ENCODE results near the gene LRRC4C. TPM values are rescaled to one million over a fixed set of nuclear protein-coding genes. Genes with fewer than 3 reads are reported as not detected.

LRRC4C gene
- polyA plus RNA-seq, 1 experiment = 0.02 TPM

DNA sequence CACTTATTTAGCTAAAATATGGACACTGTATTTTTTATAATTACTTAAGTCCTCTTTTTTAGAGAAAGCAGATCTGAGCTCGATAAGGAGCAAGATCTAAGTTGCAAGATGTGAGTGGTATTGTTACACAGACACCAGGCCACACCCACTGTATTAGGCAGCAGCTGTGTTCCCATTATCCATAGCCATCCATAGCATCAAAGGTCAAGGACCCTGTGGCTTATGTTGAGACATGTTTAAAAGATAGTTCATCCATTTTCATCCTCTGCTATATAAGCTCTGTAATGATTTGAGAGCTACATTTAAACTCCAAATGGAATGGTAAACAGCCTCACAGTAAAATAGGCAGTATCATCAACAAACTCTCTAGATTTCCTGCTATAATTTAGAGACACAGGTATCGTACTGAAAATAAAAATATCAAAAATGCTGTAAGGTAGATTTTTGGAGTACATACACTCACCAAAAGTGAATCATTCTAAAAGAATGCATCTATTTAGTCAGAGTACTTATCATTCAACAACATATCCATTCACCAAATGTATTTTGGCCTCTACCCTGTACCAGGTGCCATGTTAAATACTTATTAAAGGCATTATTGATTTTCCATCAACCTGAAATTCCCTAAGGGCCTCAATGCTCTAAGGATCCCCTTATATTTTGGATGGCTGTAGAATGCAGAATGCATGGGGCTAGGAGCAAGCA, 574.0 kb downstream of the LRRC4C start:
- H3K27me3 ChIP-seq (ENCODE audit: control insufficient read depth, insufficient read depth, low read length) = no peaks in the 10 kb centered on the region
- POLR2A ChIA-PET = no interaction called here
- TF ChIP-seq, protein P1, sequence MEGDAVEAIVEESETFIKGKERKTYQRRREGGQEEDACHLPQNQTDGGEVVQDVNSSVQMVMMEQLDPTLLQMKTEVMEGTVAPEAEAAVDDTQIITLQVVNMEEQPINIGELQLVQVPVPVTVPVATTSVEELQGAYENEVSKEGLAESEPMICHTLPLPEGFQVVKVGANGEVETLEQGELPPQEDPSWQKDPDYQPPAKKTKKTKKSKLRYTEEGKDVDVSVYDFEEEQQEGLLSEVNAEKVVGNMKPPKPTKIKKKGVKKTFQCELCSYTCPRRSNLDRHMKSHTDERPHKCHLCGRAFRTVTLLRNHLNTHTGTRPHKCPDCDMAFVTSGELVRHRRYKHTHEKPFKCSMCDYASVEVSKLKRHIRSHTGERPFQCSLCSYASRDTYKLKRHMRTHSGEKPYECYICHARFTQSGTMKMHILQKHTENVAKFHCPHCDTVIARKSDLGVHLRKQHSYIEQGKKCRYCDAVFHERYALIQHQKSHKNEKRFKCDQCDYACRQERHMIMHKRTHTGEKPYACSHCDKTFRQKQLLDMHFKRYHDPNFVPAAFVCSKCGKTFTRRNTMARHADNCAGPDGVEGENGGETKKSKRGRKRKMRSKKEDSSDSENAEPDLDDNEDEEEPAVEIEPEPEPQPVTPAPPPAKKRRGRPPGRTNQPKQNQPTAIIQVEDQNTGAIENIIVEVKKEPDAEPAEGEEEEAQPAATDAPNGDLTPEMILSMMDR (IDR thresholded peaks at IDR 0.05; ENCODE audit: low read depth, low read length) = no peak
- no peak for DNase-seq (ENCODE audit: low read depth, low spot score)
- H3K9me3 ChIP-seq (ENCODE audit: control insufficient read depth, insufficient read depth, low read length) = no peaks in the 10 kb centered on the region
- no peak overlapping the region for H3K4me3 ChIP-seq (ENCODE audit: low read depth, low read length)
- CTCF ChIA-PET = no interaction called here
- H3K27ac ChIP-seq (ENCODE audit: low read depth, low read length) = no peak overlapping the region

DNA sequence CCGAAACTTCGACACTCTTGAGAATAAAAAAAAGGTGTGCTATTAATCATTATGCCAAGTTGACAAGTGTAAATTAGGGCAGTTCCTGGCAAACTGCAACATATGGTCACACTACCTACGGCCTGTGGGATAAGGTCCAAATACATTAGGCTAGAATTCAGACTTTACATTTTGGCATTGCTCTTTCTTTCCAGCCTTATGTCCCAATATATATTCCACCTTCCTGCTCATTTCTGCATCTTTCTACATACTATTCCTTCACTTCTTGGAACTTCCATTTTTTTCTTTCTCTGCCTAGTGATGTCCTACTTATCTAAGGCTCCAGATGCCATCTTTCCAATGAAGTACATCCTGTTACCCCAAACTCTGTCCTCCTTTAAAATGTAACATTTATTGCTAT, 577.2 kb downstream of the LRRC4C start:
- Histone ChIP-seq H3K27me3 (ENCODE audit: control insufficient read depth, insufficient read depth, low read length) (no peaks in the 10 kb centered on the region), H3K9me3 (ENCODE audit: control insufficient read depth, insufficient read depth, low read length) (no peaks in the 10 kb centered on the region), H3K27ac (ENCODE audit: low read depth, low read length) (no peak overlapping the region), H3K4me3 (ENCODE audit: low read depth, low read length) (no peak overlapping the region)
- ChIA-PET POLR2A (no interaction called here), CTCF (no interaction called here)
- DNase-seq (ENCODE audit: low read depth, low spot score) = no peak
- TF ChIP-seq, protein P1 (IDR thresholded peaks at IDR 0.05; ENCODE audit: low read depth, low read length) = no peak

DNA sequence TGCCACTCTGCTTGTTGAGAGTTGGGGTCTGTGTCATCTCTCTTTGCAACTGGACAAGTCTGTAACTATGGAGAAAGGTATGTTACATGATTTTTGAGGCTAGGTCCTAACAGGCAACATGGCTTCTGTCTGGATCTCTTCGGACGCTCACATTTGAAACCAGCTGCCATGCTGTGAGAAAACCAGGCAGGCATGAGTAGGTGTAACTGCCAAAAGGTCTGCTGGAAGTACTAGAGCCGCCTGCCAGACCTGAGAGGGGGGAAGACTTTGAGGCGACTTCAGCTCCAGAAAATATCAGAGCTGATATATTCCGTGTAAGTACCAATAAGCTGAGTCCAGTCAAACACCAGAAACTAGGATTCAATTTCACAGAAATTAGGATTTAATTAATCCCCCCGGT, 579.5 kb downstream of the LRRC4C start:
- CTCF ChIA-PET = no interaction called here
- POLR2A ChIA-PET = no interaction called here
- TF ChIP-seq, protein P1 (IDR thresholded peaks at IDR 0.05; ENCODE audit: low read depth, low read length) = no peak
- no peak overlapping the region for H3K4me3 ChIP-seq (ENCODE audit: low read depth, low read length)
- no peaks in the 10 kb centered on the region for H3K27me3 ChIP-seq (ENCODE audit: control insufficient read depth, insufficient read depth, low read length)
- no peak overlapping the region for H3K27ac ChIP-seq (ENCODE audit: low read depth, low read length)
- H3K9me3 ChIP-seq (ENCODE audit: control insufficient read depth, insufficient read depth, low read length) = peaks cover 6% of the 10 kb centered on the region; the same call in 1 of the 2 replicates
- no peak for DNase-seq (ENCODE audit: low read depth, low spot score)

DNA sequence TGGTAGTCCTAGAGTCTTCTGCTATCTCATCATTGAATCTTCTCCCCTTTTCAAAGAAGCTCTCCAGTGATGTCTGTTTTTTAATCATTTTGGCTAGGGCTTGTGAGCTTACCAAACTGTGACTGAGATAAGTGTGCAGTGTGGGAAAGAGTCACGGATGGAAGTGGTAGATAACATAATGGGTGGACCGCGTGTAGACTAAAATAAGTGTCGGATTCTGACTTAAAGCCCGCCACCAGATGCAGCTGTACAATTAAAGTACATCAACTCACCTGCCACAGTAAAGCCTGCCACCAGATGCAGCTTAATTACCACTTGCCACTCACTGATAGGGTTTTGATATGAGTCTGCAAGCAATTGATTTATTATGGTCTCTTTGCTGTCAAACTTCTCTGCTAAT, 581.5 kb downstream of the LRRC4C start:
- Histone ChIP-seq H3K9me3 (ENCODE audit: control insufficient read depth, insufficient read depth, low read length) (peaks cover 6% of the 10 kb centered on the region; the same call in 1 of the 2 replicates), H3K4me3 (ENCODE audit: low read depth, low read length) (no peak overlapping the region), H3K27me3 (ENCODE audit: control insufficient read depth, insufficient read depth, low read length) (no peaks in the 10 kb centered on the region), H3K27ac (ENCODE audit: low read depth, low read length) (no peak overlapping the region)
- POLR2A ChIA-PET = no interaction called here
- TF ChIP-seq, protein P1 (IDR thresholded peaks at IDR 0.05; ENCODE audit: low read depth, low read length) = no peak
- CTCF ChIA-PET = no interaction called here
- DNase-seq (ENCODE audit: low read depth, low spot score) = no peak

DNA sequence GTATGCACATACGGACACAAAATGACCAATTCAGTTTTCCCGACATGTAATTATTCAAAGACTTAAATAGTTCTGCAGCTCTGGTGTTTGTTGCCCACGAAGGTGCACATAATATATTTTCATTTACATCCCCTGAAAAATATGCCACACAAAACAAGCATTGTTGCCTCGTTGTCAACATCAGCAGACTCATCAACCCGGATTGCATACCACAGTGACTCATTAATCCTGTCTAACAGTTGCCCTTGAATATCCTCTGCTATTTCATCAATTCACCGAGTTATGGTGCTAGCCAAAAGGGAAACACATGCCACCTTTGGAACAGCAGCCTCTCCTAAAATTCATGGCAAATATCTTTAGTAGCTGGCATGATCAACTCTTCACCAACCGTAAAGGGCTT, 582.2 kb downstream of the LRRC4C start:
- peaks cover 6% of the 10 kb centered on the region; the same call in 1 of the 2 replicates for H3K9me3 ChIP-seq (ENCODE audit: control insufficient read depth, insufficient read depth, low read length)
- TF ChIP-seq, protein P1 (IDR thresholded peaks at IDR 0.05; ENCODE audit: low read depth, low read length) = no peak
- POLR2A ChIA-PET = no interaction called here
- CTCF ChIA-PET = no interaction called here
- no peak overlapping the region for H3K27ac ChIP-seq (ENCODE audit: low read depth, low read length)
- no peak for DNase-seq (ENCODE audit: low read depth, low spot score)
- H3K4me3 ChIP-seq (ENCODE audit: low read depth, low read length) = no peak overlapping the region
- H3K27me3 ChIP-seq (ENCODE audit: control insufficient read depth, insufficient read depth, low read length) = no peaks in the 10 kb centered on the region

Data from AG04450 (cell line).